Stimulated activated CD4-positive, alpha-beta T cell treated with anti-CD3 and anti-CD28 coated beads, Interleukin-1b, Interleukin-23, amount 100 ng/mL, for 4 hours (primary cell): ENCODE measurements around the gene COL3A1.

ENCODE experiments used
- DNase-seq, 2 donors: peaks; one replicate each; pipeline ENCODE4 v3.0.0-alpha.2; 2020; ENCODE audit warnings: low read depth in 2 of 2

Gene COL3A1

DNA sequence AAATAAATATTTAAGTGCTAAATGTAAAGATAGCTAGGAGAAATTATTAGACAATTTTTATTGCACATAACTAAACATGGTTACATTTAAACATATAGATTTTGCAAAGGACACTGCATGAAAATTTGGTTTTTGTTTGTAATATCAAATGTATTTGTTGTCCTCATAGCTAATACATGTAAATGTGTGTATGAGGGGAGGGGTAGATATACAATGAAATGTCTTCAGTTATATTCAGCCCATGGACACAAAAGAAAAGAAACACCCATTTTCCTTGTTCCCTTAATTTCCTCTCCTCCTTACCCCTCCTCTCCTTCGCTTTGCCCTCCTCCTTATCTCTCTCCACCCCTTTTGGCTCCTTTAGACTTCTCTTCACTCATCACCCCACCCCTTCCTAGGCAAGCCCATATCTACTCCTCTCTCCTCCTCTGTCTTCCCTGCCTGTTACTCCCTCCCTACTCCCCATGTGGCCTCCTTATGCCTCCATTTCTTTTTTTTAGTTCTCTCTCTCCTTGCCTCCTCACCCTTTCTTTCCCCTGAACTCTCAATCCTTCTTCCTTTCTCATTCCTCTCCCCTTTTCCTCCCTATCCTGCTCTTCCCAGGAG lies 1.4 kb downstream of the COL3A1 start:
- no peak for DNase-seq

DNA sequence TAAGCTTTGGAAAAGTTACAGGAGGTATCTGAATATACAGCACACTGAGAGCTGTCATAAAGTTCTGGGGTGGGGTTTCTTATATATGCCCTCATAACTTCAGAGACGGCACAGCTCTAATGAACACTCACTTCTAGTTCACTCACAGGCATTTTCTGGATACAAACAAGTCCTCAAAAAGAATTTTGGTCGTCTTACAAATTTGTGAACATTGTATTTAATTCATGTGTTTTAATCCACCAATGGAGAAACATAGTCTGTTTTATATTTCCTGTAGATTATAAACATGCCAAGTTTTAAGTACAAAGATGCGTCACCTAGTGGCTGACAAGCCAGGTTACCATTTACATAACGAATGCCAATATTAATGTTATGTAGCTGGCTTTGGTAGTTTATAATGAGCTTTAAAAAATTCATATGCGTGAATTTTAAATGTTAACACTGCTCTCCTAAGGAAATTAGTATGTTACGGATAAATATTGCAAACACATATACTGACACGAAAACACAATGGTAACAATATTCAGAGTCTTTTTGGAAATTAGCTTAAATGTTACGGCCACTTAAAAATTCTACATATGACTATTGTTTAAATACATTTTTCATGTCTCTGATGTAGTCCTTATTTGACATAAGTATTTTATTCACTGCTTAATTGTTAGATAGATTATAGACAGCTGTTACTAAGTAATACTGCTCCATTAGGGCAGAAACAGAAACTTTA lies 2.5 kb downstream of the COL3A1 start:
- no peak for DNase-seq

DNA sequence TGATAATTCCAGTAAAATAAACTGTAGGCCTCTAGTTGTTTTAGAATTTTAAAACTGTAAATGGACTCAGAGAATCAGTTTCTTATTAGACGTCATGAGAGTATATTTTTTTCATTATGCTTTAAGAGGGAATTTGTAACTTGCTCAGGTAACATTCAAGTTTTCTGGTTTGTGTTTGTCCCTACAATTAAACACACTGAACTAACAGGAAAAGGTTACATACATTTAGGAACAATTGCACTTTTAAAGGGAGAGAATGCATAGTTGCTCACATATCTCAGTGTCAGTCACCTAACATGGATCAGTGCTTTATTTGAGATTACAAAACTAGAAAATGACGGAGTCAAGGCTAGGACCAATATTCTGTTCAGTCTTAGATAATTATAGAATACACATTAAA lies 3.1 kb downstream of the COL3A1 start:
- DNase-seq = no peak

DNA sequence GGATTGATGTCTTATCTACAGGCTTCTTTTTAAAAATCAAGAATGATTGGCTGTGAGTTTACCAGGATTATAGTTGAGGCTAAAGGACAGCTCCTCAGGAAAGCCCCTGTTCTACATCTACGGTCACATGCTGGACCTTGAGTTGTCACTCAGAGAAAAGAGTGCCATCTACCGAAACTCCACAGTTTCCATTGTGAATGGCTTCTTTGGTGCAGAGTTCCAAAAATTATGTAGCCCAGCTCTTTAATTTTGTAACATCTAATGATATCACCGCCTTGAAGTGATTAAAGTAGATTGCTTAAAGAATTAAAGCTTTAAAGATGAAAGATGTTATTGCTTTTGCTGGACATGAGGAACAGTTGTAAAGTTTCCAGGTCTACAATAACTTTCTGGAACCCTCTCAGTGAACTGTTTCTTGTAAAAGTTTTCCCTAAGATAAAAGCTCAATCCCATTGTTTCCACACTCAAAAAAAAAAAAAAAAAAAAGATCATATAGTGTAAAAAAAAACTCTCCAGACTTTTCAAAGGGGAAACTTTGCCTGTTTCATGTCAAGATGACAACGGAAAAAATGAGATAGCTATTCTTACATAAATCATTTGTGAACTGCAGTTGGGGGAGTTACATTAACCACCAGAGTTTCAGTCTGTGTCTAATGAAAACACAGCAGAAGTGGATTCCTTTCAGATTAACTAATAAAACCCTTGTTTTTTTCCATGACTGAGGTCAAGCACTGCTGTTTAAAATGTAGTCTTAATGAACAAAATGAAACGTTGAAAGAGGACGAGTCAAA lies 4.3 kb downstream of the COL3A1 start:
- no peak for DNase-seq

DNA sequence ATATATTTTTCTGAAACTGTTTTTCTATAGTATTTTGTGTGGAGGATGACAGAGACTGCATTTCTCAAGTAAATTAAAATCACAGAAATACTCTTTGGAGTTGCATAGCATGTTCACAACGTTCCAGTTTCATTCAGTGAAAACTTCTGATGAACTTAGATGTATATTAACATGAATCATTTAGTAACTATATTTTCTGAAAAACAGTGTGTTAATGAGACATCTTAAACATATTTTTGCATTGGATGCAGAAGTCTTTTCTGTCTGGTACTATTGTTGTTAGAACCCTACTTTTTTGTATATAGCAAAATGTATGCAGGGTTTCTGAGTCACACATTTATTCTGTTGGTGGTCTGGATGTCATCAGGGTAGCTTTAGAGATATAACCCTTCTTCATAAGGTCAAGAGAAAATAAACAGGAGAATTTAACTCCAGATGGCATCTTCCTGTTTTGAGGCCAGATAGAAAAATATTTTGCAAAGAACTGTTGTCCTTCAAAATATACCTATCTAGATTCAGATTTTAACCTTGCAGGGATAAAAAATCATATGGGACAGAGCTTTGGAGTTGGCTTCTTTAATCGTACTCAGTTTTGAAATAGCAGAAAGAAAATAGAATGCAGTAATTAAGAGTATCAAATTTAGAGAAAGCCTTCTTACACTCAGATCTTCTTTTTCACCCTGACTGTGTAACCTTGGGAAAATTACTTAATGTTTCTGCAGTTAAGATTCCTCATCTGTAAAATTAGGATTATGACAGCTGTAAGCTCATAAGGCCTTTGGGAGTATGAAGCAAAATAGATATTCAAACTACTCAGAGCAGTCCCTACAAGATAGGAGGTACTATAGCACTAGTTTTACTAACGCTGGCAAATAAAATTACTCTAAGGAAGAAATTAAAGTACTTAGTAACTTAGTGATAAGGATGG lies 5.3 kb downstream of the COL3A1 start:
- no peak for DNase-seq

DNA sequence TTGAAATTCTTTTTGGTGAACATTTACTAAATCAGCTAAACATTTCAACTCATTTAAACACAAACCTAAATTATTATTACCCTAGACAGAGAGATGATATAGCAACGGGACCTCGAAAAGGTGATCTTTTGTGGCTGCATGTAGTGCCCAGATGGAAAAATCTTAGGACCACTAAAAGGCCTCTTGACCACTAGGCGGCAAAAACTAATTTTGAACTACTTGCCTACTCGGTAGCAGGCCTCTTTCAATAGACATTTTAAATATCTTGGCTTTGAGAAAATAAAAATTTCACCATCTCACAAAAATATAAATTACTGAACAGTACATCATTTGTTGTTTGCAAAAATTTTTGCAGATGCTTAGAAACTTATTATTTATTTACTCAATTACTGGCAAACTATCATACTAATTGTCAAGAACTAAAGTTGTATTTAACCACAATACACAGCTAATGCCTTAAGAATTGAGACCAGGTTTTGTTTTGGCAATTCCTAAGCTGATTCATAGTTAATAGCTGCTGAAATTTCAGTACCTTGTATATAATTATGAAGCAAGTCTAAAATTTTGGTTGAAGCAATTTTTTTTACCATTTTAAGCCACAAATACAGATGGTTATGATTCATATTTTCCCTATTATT lies 9.4 kb downstream of the COL3A1 start:
- no peak for DNase-seq

DNA sequence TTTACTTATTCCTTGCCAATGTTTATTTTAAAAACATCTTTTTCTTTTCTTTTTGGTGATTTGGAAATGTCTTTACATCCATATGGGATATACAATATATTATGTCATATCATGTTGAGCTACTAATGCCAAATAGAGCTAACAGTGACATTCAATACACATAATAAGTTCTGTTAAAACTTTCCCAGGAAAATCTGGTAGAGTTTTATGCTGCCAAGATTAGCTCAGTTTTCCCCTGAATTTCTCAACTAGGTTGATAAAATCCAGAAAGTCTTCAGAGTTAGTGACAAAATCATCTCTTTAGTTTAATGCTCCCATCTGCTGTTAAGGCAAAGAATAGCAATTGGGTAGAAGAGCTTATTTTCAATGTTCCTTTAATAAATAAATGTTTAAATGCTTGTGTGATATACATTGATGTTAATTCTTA lies 9.9 kb downstream of the COL3A1 start:
- DNase-seq = no peak

DNA sequence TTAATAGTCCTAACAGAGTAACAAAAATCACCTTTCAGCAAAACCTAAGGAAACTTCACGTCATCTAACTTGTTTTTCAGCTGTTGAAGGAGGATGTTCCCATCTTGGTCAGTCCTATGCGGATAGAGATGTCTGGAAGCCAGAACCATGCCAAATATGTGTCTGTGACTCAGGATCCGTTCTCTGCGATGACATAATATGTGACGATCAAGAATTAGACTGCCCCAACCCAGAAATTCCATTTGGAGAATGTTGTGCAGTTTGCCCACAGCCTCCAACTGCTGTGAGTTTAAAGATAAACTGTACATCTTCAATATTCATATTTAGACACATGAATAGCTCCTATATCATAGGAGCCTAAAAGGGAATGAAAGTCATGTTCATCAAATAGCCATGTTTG lies 10.5 kb downstream of the COL3A1 start:
- DNase-seq = no peak

DNA sequence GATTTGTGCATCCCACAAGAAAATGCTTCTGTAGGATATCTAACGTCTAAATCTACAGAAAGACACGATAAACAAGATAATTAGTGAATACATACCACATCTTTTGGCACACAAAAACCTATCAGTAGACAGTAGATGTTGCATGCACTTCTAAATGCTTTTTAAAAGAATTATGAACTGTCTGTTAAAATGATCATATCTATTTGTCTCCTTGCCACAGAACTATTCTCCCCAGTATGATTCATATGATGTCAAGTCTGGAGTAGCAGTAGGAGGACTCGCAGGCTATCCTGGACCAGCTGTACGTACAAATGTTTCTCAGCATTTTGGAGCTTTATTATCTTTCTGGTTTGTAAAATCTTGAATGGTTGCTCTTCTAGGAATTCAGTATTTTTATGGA lies 12.7 kb downstream of the COL3A1 start:
- DNase-seq = no peak

DNA sequence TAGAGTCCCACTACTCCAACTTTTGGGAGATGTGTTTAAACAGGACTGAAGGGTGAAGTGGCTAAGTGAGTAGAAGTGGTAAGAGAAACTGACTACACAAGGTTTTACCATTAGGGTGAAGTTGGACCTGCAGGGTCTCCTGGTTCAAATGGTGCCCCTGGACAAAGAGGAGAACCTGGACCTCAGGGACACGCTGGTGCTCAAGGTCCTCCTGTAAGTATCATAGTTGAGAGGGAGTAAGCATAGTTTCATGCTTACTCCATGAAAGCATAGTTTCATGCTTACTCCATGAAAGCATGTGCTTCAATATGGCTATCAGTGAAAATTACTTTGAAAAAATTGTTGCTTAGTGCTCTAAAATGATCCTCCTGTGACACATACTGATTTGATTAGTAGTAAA lies 19.1 kb downstream of the COL3A1 start:
- DNase-seq = no peak

DNA sequence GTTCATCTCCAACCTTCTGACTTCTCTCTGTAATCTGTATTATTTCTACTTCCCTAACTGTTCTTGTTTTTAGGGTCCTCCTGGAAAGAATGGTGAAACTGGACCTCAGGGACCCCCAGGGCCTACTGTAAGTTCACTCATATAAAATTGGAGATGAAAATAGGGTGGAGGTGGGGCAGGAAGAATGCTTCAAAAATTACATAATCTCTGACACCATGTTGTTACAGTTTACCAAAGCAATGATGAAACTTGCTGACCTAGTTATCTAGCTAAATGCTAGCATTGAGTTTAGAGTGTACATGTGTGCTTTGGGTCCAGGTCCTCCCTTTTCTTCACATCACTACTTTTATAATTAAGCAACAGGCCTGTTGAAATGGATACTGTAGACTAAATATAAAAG lies 23.1 kb downstream of the COL3A1 start:
- DNase-seq = no peak

DNA sequence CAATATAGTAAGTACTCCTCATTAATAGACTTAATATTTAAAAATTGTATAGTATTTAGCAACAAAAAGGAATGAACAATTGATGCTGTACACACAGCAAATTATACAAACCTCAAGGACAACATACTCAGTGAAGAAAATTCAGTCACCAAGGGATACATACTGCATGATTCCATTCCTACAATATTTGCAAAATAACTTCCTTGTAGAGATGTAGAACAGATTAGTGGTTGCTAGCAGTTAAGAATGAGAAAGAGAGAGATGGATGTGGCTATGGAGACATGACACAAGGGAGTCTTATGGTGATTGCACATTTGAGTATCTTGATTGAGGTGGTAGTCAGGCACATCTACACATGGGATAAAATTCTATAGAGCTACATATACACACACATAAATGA lies 26.0 kb downstream of the COL3A1 start:
- no peak for DNase-seq

DNA sequence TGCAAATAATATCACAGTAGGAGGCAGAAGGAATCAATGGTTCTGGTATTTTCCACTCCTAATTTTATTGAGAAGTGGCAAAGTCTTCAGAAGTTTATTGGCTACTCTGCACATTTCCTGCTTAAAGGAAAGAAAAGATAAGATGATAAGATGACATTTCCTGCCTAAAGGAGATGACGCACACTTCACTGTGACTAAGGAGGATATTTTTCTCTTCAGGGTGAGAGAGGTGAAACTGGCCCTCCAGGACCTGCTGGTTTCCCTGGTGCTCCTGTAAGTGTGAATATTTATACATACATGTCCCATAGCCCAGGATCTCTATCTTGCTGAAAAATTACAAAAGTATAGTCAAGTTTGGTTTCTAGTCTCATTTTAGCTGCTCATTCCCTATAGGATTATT lies 27.9 kb downstream of the COL3A1 start:
- no peak for DNase-seq

DNA sequence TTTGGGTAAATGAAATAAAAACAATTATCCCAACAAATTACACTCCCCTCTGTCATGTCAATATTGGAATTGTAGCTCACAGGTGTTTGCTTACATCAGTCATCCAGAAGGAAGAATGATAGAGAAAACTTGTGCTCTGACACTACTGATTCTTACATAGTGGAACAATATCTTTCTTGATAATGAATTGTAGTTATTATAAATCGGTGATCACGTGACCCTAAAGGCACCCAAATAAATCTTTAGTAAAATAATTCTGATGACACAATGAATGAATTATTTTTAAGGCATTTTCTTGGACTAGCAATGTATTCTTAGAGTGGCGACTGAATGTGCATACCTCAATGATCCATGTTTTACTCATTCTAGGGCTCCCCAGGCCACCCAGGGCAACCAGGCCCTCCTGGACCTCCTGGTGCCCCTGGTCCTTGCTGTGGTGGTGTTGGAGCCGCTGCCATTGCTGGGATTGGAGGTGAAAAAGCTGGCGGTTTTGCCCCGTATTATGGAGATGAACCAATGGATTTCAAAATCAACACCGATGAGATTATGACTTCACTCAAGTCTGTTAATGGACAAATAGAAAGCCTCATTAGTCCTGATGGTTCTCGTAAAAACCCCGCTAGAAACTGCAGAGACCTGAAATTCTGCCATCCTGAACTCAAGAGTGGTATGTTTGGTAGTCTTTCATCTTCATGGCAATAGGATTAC lies 34.5 kb downstream of the COL3A1 start:
- no peak for DNase-seq

DNA sequence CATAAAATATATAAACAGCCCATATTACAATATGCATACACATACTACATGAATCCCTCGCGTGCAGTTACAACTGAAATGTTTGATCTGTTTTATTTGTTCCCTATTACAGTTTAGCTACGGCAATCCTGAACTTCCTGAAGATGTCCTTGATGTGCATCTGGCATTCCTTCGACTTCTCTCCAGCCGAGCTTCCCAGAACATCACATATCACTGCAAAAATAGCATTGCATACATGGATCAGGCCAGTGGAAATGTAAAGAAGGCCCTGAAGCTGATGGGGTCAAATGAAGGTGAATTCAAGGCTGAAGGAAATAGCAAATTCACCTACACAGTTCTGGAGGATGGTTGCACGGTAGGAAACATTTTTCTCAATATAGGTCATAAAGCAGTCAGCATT lies 36.4 kb downstream of the COL3A1 start:
- no peak for DNase-seq

DNA sequence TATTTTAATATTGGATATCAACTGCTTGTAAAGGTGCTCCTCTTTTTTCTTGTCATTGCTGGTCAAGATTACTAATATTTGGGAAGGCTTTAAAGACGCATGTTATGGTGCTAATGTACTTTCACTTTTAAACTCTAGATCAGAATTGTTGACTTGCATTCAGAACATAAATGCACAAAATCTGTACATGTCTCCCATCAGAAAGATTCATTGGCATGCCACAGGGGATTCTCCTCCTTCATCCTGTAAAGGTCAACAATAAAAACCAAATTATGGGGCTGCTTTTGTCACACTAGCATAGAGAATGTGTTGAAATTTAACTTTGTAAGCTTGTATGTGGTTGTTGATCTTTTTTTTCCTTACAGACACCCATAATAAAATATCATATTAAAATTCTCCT lies 38.2 kb downstream of the COL3A1 start:
- DNase-seq = no peak

DNA sequence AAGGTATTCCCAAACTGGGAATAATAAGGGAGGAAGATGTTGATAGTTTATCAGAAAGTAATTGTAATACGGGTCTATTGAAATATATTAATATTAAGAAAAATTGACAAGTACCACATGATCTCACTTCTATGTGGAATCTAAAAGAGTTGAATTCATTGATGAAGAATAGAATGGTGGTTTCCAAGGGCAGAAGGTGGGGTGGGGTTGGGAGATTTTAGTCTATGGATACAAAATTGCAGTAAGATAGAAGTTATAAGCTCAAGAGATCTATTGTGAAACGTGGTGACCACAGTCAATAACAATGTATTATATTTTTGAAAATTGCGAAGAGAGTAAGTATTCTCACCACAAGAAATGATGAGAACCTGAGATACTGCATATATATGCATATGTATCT lies 38.9 kb downstream of the COL3A1 start:
- DNase-seq = no peak

DNA sequence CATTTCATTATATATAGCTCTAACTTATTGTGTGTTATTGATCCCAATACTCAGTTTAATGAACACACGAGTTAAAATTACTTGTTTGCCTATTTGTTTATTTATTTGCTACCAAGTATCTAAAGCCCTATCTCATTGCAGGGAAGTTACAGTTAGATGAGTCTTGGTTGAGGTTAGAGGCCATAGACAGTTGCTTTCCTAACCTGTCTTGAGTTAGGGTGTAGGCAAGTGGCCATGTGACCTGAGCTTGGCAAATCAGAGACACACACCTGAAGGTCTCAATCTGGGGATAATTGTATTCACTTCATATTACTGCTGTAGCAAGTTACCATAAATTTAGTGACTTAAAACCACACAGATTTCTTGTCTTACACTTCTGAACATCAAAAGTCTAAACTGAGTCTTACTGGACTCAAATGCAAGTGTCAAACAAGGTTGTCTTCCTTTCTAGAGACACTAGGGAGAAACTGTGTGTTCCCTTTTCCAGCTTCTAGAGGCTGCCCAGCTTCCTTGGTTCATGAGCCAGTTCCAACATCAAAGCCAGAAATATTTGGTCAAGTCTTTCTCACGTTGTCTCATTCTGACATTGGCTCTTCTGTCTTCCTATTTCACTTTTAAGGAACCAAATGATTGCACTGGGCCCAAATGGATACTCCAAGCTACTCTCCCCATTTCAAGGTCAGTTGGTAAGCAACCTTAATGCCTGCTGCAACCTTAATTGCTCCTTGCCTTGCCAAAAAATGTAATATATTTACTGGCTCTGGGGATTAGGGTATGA lies 39.7 kb downstream of the COL3A1 start:
- DNase-seq = no peak

DNA sequence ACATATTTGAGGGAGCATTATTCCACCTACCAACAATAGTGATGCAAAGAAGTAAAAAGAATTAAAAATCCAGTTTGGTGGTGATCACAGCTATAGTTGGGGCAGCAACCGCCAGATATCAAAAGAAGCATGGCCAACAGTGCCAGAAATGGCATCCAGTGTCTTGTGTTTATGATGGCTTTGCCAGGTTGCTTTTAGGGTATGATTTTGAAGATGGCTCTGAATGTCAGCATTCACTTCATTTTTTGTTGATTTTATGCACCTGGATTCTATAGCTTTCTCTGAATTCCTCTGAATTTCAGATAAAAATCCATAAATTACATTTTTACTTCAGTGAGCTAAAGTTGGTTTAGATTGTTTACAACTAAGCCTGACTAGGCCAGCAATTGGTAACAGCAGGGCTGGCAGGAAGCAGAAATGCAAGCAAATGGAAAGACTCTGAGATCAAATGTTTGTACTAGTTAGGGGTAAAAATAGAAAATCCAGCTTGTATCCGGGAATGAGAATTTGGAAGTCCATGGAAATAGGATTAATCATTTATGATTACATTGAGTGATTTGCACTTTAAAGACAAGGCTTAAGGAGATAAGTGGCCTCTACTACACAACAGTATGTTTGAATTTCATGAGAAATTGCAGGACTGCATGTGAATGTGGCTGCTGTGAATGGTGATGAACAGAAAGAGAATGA lies 40.4 kb downstream of the COL3A1 start:
- DNase-seq = no peak
